ENCODE data around the gene LRRC28.

Gene LRRC28

GRCh38 chr15:99348412-99348811 lies 97.1 kb downstream of the LRRC28 start:
- TF ChIP-seq EZH2phosphoT487 (IDR thresholded peaks at IDR 0.05; ENCODE audit: borderline replicate concordance, low read length) (no peak), CTCF (IDR thresholded peaks at IDR 0.05; ENCODE audit: low read depth, low read length, poor library complexity, severe bottlenecking) (no peak)
- no peaks in the 10 kb centered on the region; the same call in 1 of the 2 replicates for H3K36me3 ChIP-seq (ENCODE audit: control insufficient read depth, low read length)
- H3K9me2 ChIP-seq (replicated peaks; ENCODE audit: control insufficient read depth, low read length): no peaks in the 10 kb centered on the region
- no peak overlapping the region for H3K4me3 ChIP-seq (ENCODE audit: low read length)
- no peaks in the 10 kb centered on the region for H3K27me3 ChIP-seq (ENCODE audit: control insufficient read depth, low read length)
- no peaks in the 10 kb centered on the region for H3K79me2 ChIP-seq (ENCODE audit: control insufficient read depth, low read length)
- H3K4me1 ChIP-seq (ENCODE audit: control insufficient read depth, low read length): peaks cover 24% of the 10 kb centered on the region
- 0 out of 2 replicates have a peak, but pooled peaks cover 3% of the 10 kb centered on the region for H3F3A ChIP-seq (ENCODE audit: control insufficient read depth, insufficient read depth)
- H3K9me3 ChIP-seq (ENCODE audit: control insufficient read depth, insufficient read depth, low read length): no peaks in the 10 kb centered on the region
- H3K27ac ChIP-seq (ENCODE audit: low read depth, low read length): no peak overlapping the region
- H4K20me1 ChIP-seq (ENCODE audit: control insufficient read depth, insufficient read depth, low read depth, low read length): no peaks in the 10 kb centered on the region
- no peak overlapping the region for H3K4me2 ChIP-seq (ENCODE audit: low read length)

- Histone ChIP-seq H4K20me1 (ENCODE audit: control insufficient read depth, insufficient read depth, low read depth, low read length) (no peaks in the 10 kb centered on the region), H3K9me3 (ENCODE audit: control insufficient read depth, insufficient read depth, low read length) (no peaks in the 10 kb centered on the region), H3K4me2 (ENCODE audit: low read length) (no peak overlapping the region), H3K27ac (ENCODE audit: low read depth, low read length) (no peak overlapping the region), H3K9me2 (replicated peaks; ENCODE audit: control insufficient read depth, low read length) (no peaks in the 10 kb centered on the region), H3K27me3 (ENCODE audit: control insufficient read depth, low read length) (no peaks in the 10 kb centered on the region), H3K4me1 (ENCODE audit: control insufficient read depth, low read length) (peaks cover 8% of the 10 kb centered on the region), H3K4me3 (ENCODE audit: low read length) (no peak overlapping the region), H3F3A (ENCODE audit: control insufficient read depth, insufficient read depth) (0 out of 2 replicates have a peak, but pooled peaks cover 3% of the 10 kb centered on the region), H3K36me3 (ENCODE audit: control insufficient read depth, low read length) (no peaks in the 10 kb centered on the region), H3K79me2 (ENCODE audit: control insufficient read depth, low read length) (no peaks in the 10 kb centered on the region)
- no peak for TF ChIP-seq EZH2phosphoT487 (IDR thresholded peaks at IDR 0.05; ENCODE audit: borderline replicate concordance, low read length)
- TF ChIP-seq CTCF (IDR thresholded peaks at IDR 0.05; ENCODE audit: low read depth, low read length, poor library complexity, severe bottlenecking): no peak
Observed at GRCh38 chr15:99350408-99350807, 99.1 kb downstream of the LRRC28 start.

GRCh38 chr15:99359769-99360168 lies 108.5 kb downstream of the LRRC28 start:
- no peak for TF ChIP-seq CTCF (IDR thresholded peaks at IDR 0.05; ENCODE audit: low read depth, low read length, poor library complexity, severe bottlenecking)
- Histone ChIP-seq H3K27ac (ENCODE audit: low read depth, low read length) (no peak overlapping the region), H3F3A (ENCODE audit: control insufficient read depth, insufficient read depth) (no peaks in the 10 kb centered on the region), H4K20me1 (ENCODE audit: control insufficient read depth, insufficient read depth, low read depth, low read length) (no peaks in the 10 kb centered on the region), H3K79me2 (ENCODE audit: control insufficient read depth, low read length) (no peaks in the 10 kb centered on the region), H3K9me2 (replicated peaks; ENCODE audit: control insufficient read depth, low read length) (no peaks in the 10 kb centered on the region), H3K9me3 (ENCODE audit: control insufficient read depth, insufficient read depth, low read length) (no peaks in the 10 kb centered on the region), H3K4me1 (ENCODE audit: control insufficient read depth, low read length) (no peaks in the 10 kb centered on the region), H3K36me3 (ENCODE audit: control insufficient read depth, low read length) (0 out of 2 replicates have a peak, but pooled peaks cover 4% of the 10 kb centered on the region), H3K4me2 (ENCODE audit: low read length) (no peak overlapping the region), H3K4me3 (ENCODE audit: low read length) (no peak overlapping the region), H3K27me3 (ENCODE audit: control insufficient read depth, low read length) (no peaks in the 10 kb centered on the region)

All from DOHH2 (cell line).